Liver (tissue), 3 donors: ENCODE data around the gene ZC3H18.

ENCODE experiments used
- CTCF ChIP-seq: fragments of 150-350 bp; IDR thresholded peaks from 2 replicates; pipeline ENCODE4 v1.5.1; 2017; ENCODE audit warnings: improper control_type of control experiment, low read depth, low read length; ENCODE audit not compliant: missing input control
- RAD21 ChIP-seq, 2 donors: IDR thresholded peaks; 2 replicates each; pipeline ENCODE4 v1.6.1; 2016; ENCODE audit warnings: antibody characterized with exemption in 2 of 2, mild to moderate bottlenecking in 2 of 2
- donor health status: healthy.
- donor health status: healthy.

GRCh38 chr16:88552815-88553214 lies 17.4 kb upstream of the ZC3H18 start:
- TF ChIP-seq RAD21 (IDR thresholded peaks at IDR 0.05) (no peak), CTCF (no peak)
